DMS79 (cell line): ENCODE results near the gene PHF21A.
A peak's percentile ranks its signal among the peaks of the same experiment; 100 is the strongest.
"Not testable (repeated sequence)": the region's sequence is repeated elsewhere in the genome, so short reads cannot be mapped to it uniquely, and the experiment has no call there.

Experiments
- DNase-seq: peaks from one replicate; lab custom pipeline; 2025; lab: John Stamatoyannopoulos, UW

PHF21A gene

GRCh38 chr11:46120346-46121300, 631 bp downstream of the PHF21A start:
- peak; percentile 52 for DNase-seq

- DNase-seq = no peak
Measured at GRCh38 chr11:46119352-46120216, 1.7 kb downstream of the PHF21A start.

GRCh38 chr11:46118702-46119351, 2.4 kb downstream of the PHF21A start:
- DNase-seq = no peak

- DNase-seq = no peak
Measured at GRCh38 chr11:46117842-46118241, 3.4 kb downstream of the PHF21A start.

GRCh38 chr11:46116712-46117037, 4.6 kb downstream of the PHF21A start:
- DNase-seq = not testable (repeated sequence)

GRCh38 chr11:46116007-46116711, 5.1 kb downstream of the PHF21A start:
- DNase-seq = no peak

GRCh38 chr11:46114961-46115360, 6.3 kb downstream of the PHF21A start:
- no peak for DNase-seq

GRCh38 chr11:46114378-46114777, 6.9 kb downstream of the PHF21A start:
- DNase-seq = no peak

- DNase-seq = no peak
Measured at GRCh38 chr11:46112961-46113607, 8.2 kb downstream of the PHF21A start.

- no peak for DNase-seq
Measured at GRCh38 chr11:46108751-46109150, 12.5 kb downstream of the PHF21A start.

- DNase-seq = no peak
Measured at GRCh38 chr11:46107780-46108179, 13.5 kb downstream of the PHF21A start.

GRCh38 chr11:46107408-46107718, 13.9 kb downstream of the PHF21A start:
- DNase-seq = no peak

GRCh38 chr11:46106530-46107407, 14.5 kb downstream of the PHF21A start:
- DNase-seq = no peak

- DNase-seq = no peak
Measured at GRCh38 chr11:46105926-46106325, 15.3 kb downstream of the PHF21A start.

- no peak for DNase-seq
Measured at GRCh38 chr11:46105134-46105628, 16.1 kb downstream of the PHF21A start.

- no peak for DNase-seq
Measured at GRCh38 chr11:46102843-46103242, 18.4 kb downstream of the PHF21A start.

GRCh38 chr11:46100670-46101069, 20.6 kb downstream of the PHF21A start:
- DNase-seq = no peak

- no peak for DNase-seq
Measured at GRCh38 chr11:46099963-46100316, 21.3 kb downstream of the PHF21A start.

GRCh38 chr11:46090375-46090774, 30.9 kb downstream of the PHF21A start:
- DNase-seq = no peak

- DNase-seq = no peak
Measured at GRCh38 chr11:46079662-46080061, 41.6 kb downstream of the PHF21A start.
